HEK293 (cell line): ENCODE measurements around the gene POGLUT2.

Source experiments
- KLF10 ChIP-seq: fragments of 450-650 bp; IDR thresholded peaks from 2 replicates; pipeline ENCODE4 v1.5.1; 2018; ENCODE audit warnings: missing biosample characterization, mild to moderate bottlenecking, missing genetic modification characterization
- KLF16 ChIP-seq: fragments of 450-650 bp; formaldehyde crosslinking; IDR thresholded peaks from 2 replicates; pipeline ENCODE4 v1.5.1; 2017; ENCODE audit warnings: missing biosample characterization, missing genetic modification characterization
- OSR2 ChIP-seq: fragments of 450-650 bp; formaldehyde crosslinking; IDR thresholded peaks from 2 replicates; pipeline ENCODE4 v1.5.1; 2016; ENCODE audit warnings: missing biosample characterization, missing genetic modification characterization
- TRIM28 ChIP-seq: IDR thresholded peaks from 2 replicates; pipeline ENCODE4 v1.6.1; 2011; ENCODE audit warnings: low read length, control low read depth, borderline replicate concordance
- ZBTB8A ChIP-seq: fragments of 450-650 bp; formaldehyde crosslinking; IDR thresholded peaks from 2 replicates; pipeline ENCODE4 v1.5.1; 2016; ENCODE audit warnings: missing biosample characterization, missing genetic modification characterization
- ZFP69B ChIP-seq: fragments of 450-650 bp; formaldehyde crosslinking; IDR thresholded peaks from 2 replicates; pipeline ENCODE4 v1.5.1; 2016; ENCODE audit warnings: missing biosample characterization, missing genetic modification characterization
- ZNF138 ChIP-seq: fragments of 450-650 bp; formaldehyde crosslinking; IDR thresholded peaks from 2 replicates; pipeline ENCODE4 v1.5.1; 2016; ENCODE audit warnings: missing biosample characterization, missing genetic modification characterization, borderline replicate concordance
- ZNF174 ChIP-seq: fragments of 450-650 bp; formaldehyde crosslinking; IDR thresholded peaks from 2 replicates; pipeline ENCODE4 v1.5.0; 2017; ENCODE audit warnings: missing biosample characterization, mild to moderate bottlenecking, missing genetic modification characterization
- ZNF658 ChIP-seq: fragments of 450-650 bp; formaldehyde crosslinking; IDR thresholded peaks from 2 replicates; pipeline ENCODE4; 2016; ENCODE audit warnings: missing biosample characterization, missing genetic modification characterization
- ZNF785 ChIP-seq: fragments of 450-650 bp; formaldehyde crosslinking; IDR thresholded peaks from 2 replicates; pipeline ENCODE4 v1.5.1; 2016; ENCODE audit warnings: missing biosample characterization, missing genetic modification characterization
- TF ChIP-seq, protein P1 (sequence below): fragments of 450-650 bp; formaldehyde crosslinking; IDR thresholded peaks from 2 replicates; pipeline ENCODE4 v1.5.1; 2016; ENCODE audit warnings: missing biosample characterization, missing genetic modification characterization
- TF ChIP-seq, protein P2 (sequence below): fragments of 450-650 bp; formaldehyde crosslinking; IDR thresholded peaks from 2 replicates; pipeline ENCODE4 v1.5.1; 2016; ENCODE audit warnings: missing biosample characterization, missing genetic modification characterization
- TF ChIP-seq, protein P3 (sequence below): fragments of 450-650 bp; formaldehyde crosslinking; IDR thresholded peaks from 2 replicates; pipeline ENCODE4 v1.5.1; 2016; ENCODE audit warnings: missing biosample characterization, missing genetic modification characterization

DNA sequence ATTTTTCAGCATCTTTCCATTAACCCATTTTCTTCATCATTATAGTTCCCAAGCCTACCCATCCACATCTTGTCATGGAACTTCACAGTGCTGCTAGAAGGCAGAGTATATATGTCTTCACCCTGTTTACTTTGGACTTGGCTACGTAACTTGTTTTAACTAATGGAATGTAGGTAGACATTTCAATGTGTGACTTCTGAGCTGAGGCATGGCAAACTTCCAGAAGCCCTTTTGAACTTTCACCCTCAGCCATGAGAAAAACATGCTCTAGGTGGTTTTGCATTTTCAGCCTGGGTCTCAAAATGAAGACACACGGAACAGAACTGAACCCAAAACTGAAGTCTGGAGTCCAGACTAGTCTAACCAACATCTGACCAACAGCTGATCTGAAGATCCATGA, 28.3 kb downstream of the POGLUT2 start:
- TF ChIP-seq KLF16 (no peak), ZFP69B (tag by site-specific recombination) (no peak), ZBTB8A (no peak), ZNF138 (tag by site-specific recombination) (no peak), TRIM28 (no peak), ZNF658 (tag by site-specific recombination) (no peak), OSR2 (tag by site-specific recombination) (no peak), KLF10 (tag by site-specific recombination) (no peak), ZNF174 (tag by site-specific recombination) (no peak), ZNF785 (tag by site-specific recombination) (no peak)
- TF ChIP-seq, protein P1, sequence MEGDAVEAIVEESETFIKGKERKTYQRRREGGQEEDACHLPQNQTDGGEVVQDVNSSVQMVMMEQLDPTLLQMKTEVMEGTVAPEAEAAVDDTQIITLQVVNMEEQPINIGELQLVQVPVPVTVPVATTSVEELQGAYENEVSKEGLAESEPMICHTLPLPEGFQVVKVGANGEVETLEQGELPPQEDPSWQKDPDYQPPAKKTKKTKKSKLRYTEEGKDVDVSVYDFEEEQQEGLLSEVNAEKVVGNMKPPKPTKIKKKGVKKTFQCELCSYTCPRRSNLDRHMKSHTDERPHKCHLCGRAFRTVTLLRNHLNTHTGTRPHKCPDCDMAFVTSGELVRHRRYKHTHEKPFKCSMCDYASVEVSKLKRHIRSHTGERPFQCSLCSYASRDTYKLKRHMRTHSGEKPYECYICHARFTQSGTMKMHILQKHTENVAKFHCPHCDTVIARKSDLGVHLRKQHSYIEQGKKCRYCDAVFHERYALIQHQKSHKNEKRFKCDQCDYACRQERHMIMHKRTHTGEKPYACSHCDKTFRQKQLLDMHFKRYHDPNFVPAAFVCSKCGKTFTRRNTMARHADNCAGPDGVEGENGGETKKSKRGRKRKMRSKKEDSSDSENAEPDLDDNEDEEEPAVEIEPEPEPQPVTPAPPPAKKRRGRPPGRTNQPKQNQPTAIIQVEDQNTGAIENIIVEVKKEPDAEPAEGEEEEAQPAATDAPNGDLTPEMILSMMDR (tag by site-specific recombination) = no peak
- TF ChIP-seq, protein P2, sequence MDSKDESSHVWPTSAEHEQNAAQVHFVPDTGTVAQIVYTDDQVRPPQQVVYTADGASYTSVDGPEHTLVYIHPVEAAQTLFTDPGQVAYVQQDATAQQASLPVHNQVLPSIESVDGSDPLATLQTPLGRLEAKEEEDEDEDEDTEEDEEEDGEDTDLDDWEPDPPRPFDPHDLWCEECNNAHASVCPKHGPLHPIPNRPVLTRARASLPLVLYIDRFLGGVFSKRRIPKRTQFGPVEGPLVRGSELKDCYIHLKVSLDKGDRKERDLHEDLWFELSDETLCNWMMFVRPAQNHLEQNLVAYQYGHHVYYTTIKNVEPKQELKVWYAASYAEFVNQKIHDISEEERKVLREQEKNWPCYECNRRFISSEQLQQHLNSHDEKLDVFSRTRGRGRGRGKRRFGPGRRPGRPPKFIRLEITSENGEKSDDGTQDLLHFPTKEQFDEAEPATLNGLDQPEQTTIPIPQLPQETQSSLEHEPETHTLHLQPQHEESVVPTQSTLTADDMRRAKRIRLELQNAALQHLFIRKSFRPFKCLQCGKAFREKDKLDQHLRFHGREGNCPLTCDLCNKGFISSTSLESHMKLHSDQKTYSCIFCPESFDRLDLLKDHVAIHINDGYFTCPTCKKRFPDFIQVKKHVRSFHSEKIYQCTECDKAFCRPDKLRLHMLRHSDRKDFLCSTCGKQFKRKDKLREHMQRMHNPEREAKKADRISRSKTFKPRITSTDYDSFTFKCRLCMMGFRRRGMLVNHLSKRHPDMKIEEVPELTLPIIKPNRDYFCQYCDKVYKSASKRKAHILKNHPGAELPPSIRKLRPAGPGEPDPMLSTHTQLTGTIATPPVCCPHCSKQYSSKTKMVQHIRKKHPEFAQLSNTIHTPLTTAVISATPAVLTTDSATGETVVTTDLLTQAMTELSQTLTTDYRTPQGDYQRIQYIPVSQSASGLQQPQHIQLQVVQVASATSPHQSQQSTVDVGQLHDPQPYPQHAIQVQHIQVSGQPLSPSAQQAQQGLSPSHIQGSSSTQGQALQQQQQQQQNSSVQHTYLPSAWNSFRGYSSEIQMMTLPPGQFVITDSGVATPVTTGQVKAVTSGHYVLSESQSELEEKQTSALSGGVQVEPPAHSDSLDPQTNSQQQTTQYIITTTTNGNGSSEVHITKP (tag by site-specific recombination) = no peak
- TF ChIP-seq, protein P3, sequence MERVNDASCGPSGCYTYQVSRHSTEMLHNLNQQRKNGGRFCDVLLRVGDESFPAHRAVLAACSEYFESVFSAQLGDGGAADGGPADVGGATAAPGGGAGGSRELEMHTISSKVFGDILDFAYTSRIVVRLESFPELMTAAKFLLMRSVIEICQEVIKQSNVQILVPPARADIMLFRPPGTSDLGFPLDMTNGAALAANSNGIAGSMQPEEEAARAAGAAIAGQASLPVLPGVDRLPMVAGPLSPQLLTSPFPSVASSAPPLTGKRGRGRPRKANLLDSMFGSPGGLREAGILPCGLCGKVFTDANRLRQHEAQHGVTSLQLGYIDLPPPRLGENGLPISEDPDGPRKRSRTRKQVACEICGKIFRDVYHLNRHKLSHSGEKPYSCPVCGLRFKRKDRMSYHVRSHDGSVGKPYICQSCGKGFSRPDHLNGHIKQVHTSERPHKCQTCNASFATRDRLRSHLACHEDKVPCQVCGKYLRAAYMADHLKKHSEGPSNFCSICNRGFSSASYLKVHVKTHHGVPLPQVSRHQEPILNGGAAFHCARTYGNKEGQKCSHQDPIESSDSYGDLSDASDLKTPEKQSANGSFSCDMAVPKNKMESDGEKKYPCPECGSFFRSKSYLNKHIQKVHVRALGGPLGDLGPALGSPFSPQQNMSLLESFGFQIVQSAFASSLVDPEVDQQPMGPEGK = no peak
